ENCODE results near the gene TAS2R3.

DNA sequence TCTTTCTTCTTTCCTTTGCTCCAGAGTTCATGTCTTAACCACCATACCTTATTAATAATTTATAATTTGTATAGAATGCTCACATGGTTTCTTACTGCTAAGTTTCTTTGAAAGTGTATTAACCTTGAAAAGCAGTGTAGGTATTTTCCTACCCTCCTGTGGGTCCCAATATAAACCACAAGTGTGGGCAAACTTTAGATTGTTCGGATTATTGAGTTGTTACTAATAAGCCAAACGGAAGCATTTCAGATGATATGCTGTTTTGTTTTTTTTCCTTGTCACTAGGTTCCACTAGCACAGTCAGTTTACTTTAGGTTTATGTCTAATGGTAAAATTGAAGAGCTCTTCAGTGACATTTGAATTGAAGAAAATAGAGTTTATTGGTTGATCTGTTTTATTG is 15.5 kb upstream of the TAS2R3 start:
- no peak for TF ChIP-seq CTCF (IDR thresholded peaks at IDR 0.05)
- no peak for TF ChIP-seq POLR2A (IDR thresholded peaks at IDR 0.05)

All from adrenal gland (tissue), 5 donors.